ENCODE data around the gene PLOD1.

DNA sequence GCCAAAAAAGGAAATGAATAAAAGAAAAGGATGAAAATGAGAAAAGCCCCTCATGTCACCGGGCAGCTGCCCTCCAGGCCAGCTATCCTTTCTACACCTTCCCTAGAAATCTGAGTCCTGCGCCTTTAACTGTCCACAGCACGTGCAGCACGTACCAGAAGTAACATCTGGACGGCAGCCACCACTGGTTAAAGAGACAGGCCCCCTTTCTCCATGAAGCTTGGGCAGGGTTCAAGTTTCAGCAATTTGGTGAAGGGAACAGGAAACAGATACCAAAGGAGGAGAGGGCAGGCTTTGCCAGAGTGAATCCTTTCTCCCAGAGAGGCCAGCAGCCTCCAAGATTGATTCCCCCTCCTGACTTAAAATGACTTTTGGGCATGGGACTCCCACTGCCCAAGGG lies 4.7 kb upstream of the PLOD1 start:
- no peak for TF ChIP-seq POLR2AphosphoS5 (IDR thresholded peaks at IDR 0.05; ENCODE audit: low read depth, low read length)
- TF ChIP-seq, protein P1, sequence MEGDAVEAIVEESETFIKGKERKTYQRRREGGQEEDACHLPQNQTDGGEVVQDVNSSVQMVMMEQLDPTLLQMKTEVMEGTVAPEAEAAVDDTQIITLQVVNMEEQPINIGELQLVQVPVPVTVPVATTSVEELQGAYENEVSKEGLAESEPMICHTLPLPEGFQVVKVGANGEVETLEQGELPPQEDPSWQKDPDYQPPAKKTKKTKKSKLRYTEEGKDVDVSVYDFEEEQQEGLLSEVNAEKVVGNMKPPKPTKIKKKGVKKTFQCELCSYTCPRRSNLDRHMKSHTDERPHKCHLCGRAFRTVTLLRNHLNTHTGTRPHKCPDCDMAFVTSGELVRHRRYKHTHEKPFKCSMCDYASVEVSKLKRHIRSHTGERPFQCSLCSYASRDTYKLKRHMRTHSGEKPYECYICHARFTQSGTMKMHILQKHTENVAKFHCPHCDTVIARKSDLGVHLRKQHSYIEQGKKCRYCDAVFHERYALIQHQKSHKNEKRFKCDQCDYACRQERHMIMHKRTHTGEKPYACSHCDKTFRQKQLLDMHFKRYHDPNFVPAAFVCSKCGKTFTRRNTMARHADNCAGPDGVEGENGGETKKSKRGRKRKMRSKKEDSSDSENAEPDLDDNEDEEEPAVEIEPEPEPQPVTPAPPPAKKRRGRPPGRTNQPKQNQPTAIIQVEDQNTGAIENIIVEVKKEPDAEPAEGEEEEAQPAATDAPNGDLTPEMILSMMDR (IDR thresholded peaks at IDR 0.05): no peak
- TF ChIP-seq, protein P2, sequence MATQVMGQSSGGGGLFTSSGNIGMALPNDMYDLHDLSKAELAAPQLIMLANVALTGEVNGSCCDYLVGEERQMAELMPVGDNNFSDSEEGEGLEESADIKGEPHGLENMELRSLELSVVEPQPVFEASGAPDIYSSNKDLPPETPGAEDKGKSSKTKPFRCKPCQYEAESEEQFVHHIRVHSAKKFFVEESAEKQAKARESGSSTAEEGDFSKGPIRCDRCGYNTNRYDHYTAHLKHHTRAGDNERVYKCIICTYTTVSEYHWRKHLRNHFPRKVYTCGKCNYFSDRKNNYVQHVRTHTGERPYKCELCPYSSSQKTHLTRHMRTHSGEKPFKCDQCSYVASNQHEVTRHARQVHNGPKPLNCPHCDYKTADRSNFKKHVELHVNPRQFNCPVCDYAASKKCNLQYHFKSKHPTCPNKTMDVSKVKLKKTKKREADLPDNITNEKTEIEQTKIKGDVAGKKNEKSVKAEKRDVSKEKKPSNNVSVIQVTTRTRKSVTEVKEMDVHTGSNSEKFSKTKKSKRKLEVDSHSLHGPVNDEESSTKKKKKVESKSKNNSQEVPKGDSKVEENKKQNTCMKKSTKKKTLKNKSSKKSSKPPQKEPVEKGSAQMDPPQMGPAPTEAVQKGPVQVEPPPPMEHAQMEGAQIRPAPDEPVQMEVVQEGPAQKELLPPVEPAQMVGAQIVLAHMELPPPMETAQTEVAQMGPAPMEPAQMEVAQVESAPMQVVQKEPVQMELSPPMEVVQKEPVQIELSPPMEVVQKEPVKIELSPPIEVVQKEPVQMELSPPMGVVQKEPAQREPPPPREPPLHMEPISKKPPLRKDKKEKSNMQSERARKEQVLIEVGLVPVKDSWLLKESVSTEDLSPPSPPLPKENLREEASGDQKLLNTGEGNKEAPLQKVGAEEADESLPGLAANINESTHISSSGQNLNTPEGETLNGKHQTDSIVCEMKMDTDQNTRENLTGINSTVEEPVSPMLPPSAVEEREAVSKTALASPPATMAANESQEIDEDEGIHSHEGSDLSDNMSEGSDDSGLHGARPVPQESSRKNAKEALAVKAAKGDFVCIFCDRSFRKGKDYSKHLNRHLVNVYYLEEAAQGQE (IDR thresholded peaks at IDR 0.05; ENCODE audit: insufficient read depth in 1 of 2, low read depth in 2 of 2, low read length in 1 of 2): no peak
- TF ChIP-seq SIN3A (IDR thresholded peaks at IDR 0.05; ENCODE audit: borderline replicate concordance, insufficient read depth, low read depth, low read length): no peak
- no peak for TF ChIP-seq TCF7L2 (IDR thresholded peaks at IDR 0.05; ENCODE audit: low read depth, low read length)

Measured in Panc1 (cell line).